ENCODE measurements around the gene NOL4L. TPM values are rescaled to one million over a fixed set of nuclear protein-coding genes. Genes with fewer than 3 reads are reported as not detected.
A peak's percentile ranks its signal among the peaks of the same experiment; 100 is the strongest.

NOL4L gene
- polyA plus RNA-seq, 1 donor (not counting 4 experiments of a cell fraction or from before 2014, with no cell fraction given): 1.0 TPM

DNA sequence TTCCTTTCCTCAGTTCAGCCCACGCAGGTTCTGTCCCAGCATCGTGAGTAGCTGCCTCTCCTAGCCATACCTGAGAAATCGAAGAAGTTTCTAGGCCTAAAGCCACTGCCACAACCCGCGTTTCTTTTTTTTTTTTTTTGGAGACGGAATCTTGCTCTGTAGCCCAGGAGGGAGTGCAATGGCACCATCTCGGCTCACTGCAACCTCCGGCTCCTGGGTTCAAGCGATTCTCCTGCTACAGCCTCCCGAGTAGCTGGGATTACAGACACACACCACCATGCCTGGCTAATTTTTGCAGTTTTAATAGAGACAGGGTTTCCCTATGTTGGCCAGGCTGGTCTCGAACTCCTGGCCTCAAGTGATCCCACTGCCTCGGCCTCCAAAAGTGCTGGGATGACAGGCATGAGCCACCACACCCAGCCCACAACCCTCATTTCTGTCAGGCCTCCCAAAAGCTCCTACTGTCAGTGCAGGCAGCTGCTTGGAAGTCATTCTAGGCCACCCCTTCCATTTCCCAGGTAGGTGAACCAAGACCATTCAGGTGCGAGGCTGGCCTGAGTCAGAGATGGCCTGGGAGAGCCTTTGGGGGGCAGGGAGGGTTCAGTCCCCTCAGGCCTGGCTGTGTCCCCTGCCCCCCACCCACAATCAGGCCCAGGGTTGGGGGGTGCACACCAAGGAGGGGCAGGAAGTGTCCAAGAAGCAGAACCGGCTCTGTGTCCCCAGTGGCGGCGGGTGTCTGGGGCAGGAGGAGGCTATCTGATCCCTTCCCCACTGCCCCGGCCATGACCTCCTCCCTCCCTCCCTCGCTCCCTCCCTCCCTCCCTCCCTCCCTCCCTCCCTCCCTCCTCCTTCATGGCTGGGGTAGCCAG, 47.2 kb downstream of the NOL4L start:
- Histone ChIP-seq H3K4me2 (ENCODE audit: control insufficient read depth, extremely low read depth, insufficient read depth, low read depth, low read length) (no peak overlapping the region), H3K79me2 (ENCODE audit: control insufficient read depth, insufficient read depth, low read length) (no peaks in the 10 kb centered on the region), H3K4me3 (ENCODE audit: control insufficient read depth in 2 of 3, extremely low read depth in 1 of 3, insufficient read depth in 2 of 3, low read depth in 1 of 3, low read length in 3 of 3) (no peak overlapping the region), H2AFZ (ENCODE audit: control insufficient read depth, low read length) (no peak overlapping the region), H3K27ac (ENCODE audit: control insufficient read depth, insufficient read depth, low read length) (no peak overlapping the region), H3K27me3 (ENCODE audit: control insufficient read depth, extremely low read depth, insufficient read depth, low read length) (peaks cover 20% of the 10 kb centered on the region), H3K9me3 (ENCODE audit: control insufficient read depth, low read depth, low read length) (no peaks in the 10 kb centered on the region), H3K36me3 (ENCODE audit: control insufficient read depth in 2 of 2, extremely low read depth in 1 of 2, insufficient read depth in 2 of 2, low read length in 2 of 2) (no peaks in the 10 kb centered on the region), H3K4me1 (ENCODE audit: control insufficient read depth, extremely low read depth, insufficient read depth, low read length) (peaks cover 15% of the 10 kb centered on the region), H3K9me1 (ENCODE audit: control insufficient read depth, extremely low read depth, insufficient read depth, low read length) (no peaks in the 10 kb centered on the region), H3K9ac (ENCODE audit: control insufficient read depth, extremely low read depth, insufficient read depth, low read length) (no peak overlapping the region), H4K20me1 (ENCODE audit: control insufficient read depth, extremely low read depth, insufficient read depth, low read length) (peaks cover 3% of the 10 kb centered on the region)
- dilution Hi-C loops (cut with MboI; ENCODE audit: extremely low pct_ligation_motif_present, low sequenced_read_pairs): no loop called here
- TF ChIP-seq, protein P1, sequence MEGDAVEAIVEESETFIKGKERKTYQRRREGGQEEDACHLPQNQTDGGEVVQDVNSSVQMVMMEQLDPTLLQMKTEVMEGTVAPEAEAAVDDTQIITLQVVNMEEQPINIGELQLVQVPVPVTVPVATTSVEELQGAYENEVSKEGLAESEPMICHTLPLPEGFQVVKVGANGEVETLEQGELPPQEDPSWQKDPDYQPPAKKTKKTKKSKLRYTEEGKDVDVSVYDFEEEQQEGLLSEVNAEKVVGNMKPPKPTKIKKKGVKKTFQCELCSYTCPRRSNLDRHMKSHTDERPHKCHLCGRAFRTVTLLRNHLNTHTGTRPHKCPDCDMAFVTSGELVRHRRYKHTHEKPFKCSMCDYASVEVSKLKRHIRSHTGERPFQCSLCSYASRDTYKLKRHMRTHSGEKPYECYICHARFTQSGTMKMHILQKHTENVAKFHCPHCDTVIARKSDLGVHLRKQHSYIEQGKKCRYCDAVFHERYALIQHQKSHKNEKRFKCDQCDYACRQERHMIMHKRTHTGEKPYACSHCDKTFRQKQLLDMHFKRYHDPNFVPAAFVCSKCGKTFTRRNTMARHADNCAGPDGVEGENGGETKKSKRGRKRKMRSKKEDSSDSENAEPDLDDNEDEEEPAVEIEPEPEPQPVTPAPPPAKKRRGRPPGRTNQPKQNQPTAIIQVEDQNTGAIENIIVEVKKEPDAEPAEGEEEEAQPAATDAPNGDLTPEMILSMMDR (optimal IDR thresholded peaks at IDR 0.05 in 1 of 3, IDR thresholded peaks at IDR 0.05 in 1 of 3, conservative IDR thresholded peaks at IDR 0.05 in 1 of 3; ENCODE audit: extremely low read depth in 1 of 3, insufficient read depth in 2 of 3, low read length in 3 of 3): no peak
- no peak for TF ChIP-seq EZH2 (IDR thresholded peaks at IDR 0.05; ENCODE audit: low read length)
- FAIRE-seq (no peak), DNase-seq (ENCODE audit: low read depth, low spot score) (no peak)

DNA sequence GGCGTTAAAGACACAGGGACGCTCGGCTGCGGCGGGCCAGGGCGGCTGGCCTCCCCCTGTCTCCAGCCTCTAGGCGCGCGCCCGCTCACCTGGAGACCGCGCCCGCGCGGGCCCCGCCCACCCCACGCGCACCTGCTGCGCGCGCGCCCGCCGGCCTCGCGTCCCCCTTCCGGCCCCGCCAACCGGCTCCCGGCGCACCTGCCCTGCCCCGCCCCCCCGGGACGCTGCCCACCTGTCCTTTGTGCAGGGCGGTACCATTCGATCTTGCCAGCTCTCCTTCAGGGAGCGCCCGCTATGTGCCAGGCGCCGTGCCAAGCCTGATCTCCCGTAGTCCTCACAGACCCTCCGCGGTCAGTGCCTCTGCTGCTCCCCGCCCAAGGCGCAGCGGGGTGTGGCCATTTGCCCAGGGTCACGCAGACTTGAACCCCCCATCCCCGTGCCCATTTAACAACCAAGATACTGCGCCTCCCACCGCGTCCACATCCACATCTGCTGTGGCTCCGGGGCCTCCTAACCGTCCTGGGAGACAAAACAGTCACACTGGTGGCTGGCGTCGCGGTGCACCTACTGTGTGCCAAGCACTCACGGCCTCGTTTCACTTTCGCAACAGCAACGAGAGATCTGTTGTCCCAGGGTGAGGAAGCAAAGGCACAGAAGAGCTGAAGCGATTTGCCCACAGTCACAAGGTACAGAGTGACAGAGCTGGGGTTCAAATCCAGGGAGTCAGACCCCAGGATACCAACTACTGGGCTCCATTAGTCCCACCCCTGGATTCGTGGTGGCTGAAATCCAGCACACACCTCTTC, 48.1 kb downstream of the NOL4L start:
- H3K9me1 ChIP-seq (ENCODE audit: control insufficient read depth, extremely low read depth, insufficient read depth, low read length): no peaks in the 10 kb centered on the region
- TF ChIP-seq, protein P1 (optimal IDR thresholded peaks at IDR 0.05 in 1 of 3, IDR thresholded peaks at IDR 0.05 in 1 of 3, conservative IDR thresholded peaks at IDR 0.05 in 1 of 3; ENCODE audit: extremely low read depth in 1 of 3, insufficient read depth in 2 of 3, low read length in 3 of 3): no peak
- TF ChIP-seq EZH2 (IDR thresholded peaks at IDR 0.05; ENCODE audit: low read length): peak; percentile 14
- peak overlapping the region; percentile 10 for H3K4me2 ChIP-seq (ENCODE audit: control insufficient read depth, extremely low read depth, insufficient read depth, low read depth, low read length)
- no peak overlapping the region for H3K9ac ChIP-seq (ENCODE audit: control insufficient read depth, extremely low read depth, insufficient read depth, low read length)
- H3K27ac ChIP-seq (ENCODE audit: control insufficient read depth, insufficient read depth, low read length): no peak overlapping the region
- dilution Hi-C loops (cut with MboI; ENCODE audit: extremely low pct_ligation_motif_present, low sequenced_read_pairs): no loop called here
- H3K4me1 ChIP-seq (ENCODE audit: control insufficient read depth, extremely low read depth, insufficient read depth, low read length): peaks cover 15% of the 10 kb centered on the region
- peaks cover 20% of the 10 kb centered on the region for H3K27me3 ChIP-seq (ENCODE audit: control insufficient read depth, extremely low read depth, insufficient read depth, low read length)
- FAIRE-seq (no peak), DNase-seq (ENCODE audit: low read depth, low spot score) (no peak)
- peaks cover 3% of the 10 kb centered on the region for H4K20me1 ChIP-seq (ENCODE audit: control insufficient read depth, extremely low read depth, insufficient read depth, low read length)
- H3K9me3 ChIP-seq (ENCODE audit: control insufficient read depth, low read depth, low read length): no peaks in the 10 kb centered on the region
- H2AFZ ChIP-seq (ENCODE audit: control insufficient read depth, low read length): no peak overlapping the region
- H3K4me3 ChIP-seq (ENCODE audit: control insufficient read depth in 2 of 3, extremely low read depth in 1 of 3, insufficient read depth in 2 of 3, low read depth in 1 of 3, low read length in 3 of 3): no peak overlapping the region
- H3K79me2 ChIP-seq (ENCODE audit: control insufficient read depth, insufficient read depth, low read length): no peaks in the 10 kb centered on the region
- no peaks in the 10 kb centered on the region for H3K36me3 ChIP-seq (ENCODE audit: control insufficient read depth in 2 of 2, extremely low read depth in 1 of 2, insufficient read depth in 2 of 2, low read length in 2 of 2)

Data from keratinocyte (primary cell).